Stomach (tissue), 9 donors: ENCODE measurements around the gene NSMCE1. TPM values are rescaled to one million over a fixed set of nuclear protein-coding genes. Genes with fewer than 3 reads are reported as not detected.

Source experiments
- DNase-seq, 2 donors: peaks; one replicate each; pipeline versions ENCODE4 v3.0.0 to v3.0.0-alpha.2; 2013 to 2019
- H3K27ac ChIP-seq, 5 donors: fragments of 200-600 bp in 4 of 5; sonication (generic) in 4 of 5; one replicate each; pipeline ENCODE4 v1.5.1; 2013 to 2019; ENCODE audit warnings: mild to moderate bottlenecking in 1 of 5, moderate library complexity in 1 of 5
- H3K27me3 ChIP-seq, 3 donors: fragments of 200-600 bp; sonication (generic); one replicate each; pipeline ENCODE4 v1.5.1; 2017 to 2019; ENCODE audit warnings: mixed run types in 1 of 3
- H3K36me3 ChIP-seq, 4 donors: fragments of 200-600 bp; sonication (generic); 1 replicate in 3 of 4; 2 replicates in 1 of 4; pipeline ENCODE4 v1.5.1; 2016 to 2019
- H3K4me1 ChIP-seq, 4 donors: fragments of 200-600 bp; sonication (generic); one replicate each; pipeline ENCODE4 v1.5.1; 2016 to 2019
- H3K4me3 ChIP-seq, 4 donors: fragments of 200-600 bp; sonication (generic) in 3 of 4; one replicate each; pipeline ENCODE4 v1.5.1; 2016 to 2019; ENCODE audit warnings: mild to moderate bottlenecking in 1 of 4
- H3K9me3 ChIP-seq, 4 donors: fragments of 200-600 bp; sonication (generic); one replicate each; pipeline ENCODE4 v1.5.1; 2016 to 2019
- EP300 ChIP-seq: sonication (generic); formaldehyde crosslinking; IDR thresholded peaks from one replicate; pipeline ENCODE4 v1.6.1; 2017; ENCODE audit warnings: antibody characterized with exemption
- POLR2A ChIP-seq, 4 donors: fragments of 450-650 bp; IDR thresholded peaks; one replicate each; pipeline ENCODE4 v1.6.1; 2016; ENCODE audit warnings: antibody characterized with exemption in 4 of 4, control low read depth in 2 of 4, mild to moderate bottlenecking in 1 of 4, moderate library complexity in 1 of 4
- POLR2AphosphoS5 ChIP-seq, 3 donors: sonication (generic); formaldehyde crosslinking; IDR thresholded peaks; one replicate each; pipeline ENCODE4 v1.6.1; 2016; ENCODE audit warnings: antibody characterized with exemption in 3 of 3
- WGBS, 5 donors: extraction: QIAGEN DNeasy Blood & Tissue Kit in 3 of 5; methylation state at CpG; one replicate each; pipeline versions ENCODE4 v1.1.5 to v1.1.7; 2013 to 2018; 5-methylcytosine and 5-hydroxymethylcytosine counted together
- intact Hi-C: fragments of 100-400 bp; cut with DNase I; formaldehyde crosslinking; loops from one replicate; pipeline ENCODE4 v1.15.1; 2023; ENCODE audit warnings: low total_unique reads
- polyA plus RNA-seq, 3 donors: library from polyadenylated mRNA; stranded (reverse); fragments of 200-250 nt; gene quantifications; one replicate each; pipeline ENCODE4 v1.2.3, GENCODE V29; 2013
- total RNA-seq, 5 donors: library from RNA; depleted of rRNA; stranded (reverse); fragments of >200 nt; gene quantifications; one replicate each; pipeline versions ENCODE4 v1.1.0 to v1.2.3, GENCODE V29; 2014 to 2016
- TF ChIP-seq, protein P1 (sequence below), 7 experiments: fragments of 450-650 bp in 4 of 7; fragments of 200-600 bp in 3 of 7; sonication (generic) in 3 of 7; IDR thresholded peaks; one replicate each; pipeline ENCODE4 v1.5.1; 2016 to 2019; ENCODE audit warnings: antibody characterized with exemption in 7 of 7, control low read depth in 2 of 7, mild to moderate bottlenecking in 1 of 7
- donor health status: healthy with polysubstance abuse.
- donor health status: Bipolar disorder and iron deficiency.
- donor health status: healthy.

Gene NSMCE1
- total and polyA plus RNA-seq, 8 donors, result 9.3 to 120 (median 46.2) TPM

GRCh38 chr16:27245276-27246172 lies 23.0 kb downstream of the NSMCE1 start:
- intact Hi-C loops, result no loop called here
- peaks cover 0 to 4% (median 0%) of the 10 kb centered on the region in 4 donors for H3K36me3 ChIP-seq
- no peaks in the 10 kb centered on the region for H3K9me3 ChIP-seq
- peaks cover 29 to 64% (median 54%) of the 10 kb centered on the region in 4 donors for H3K4me1 ChIP-seq
- H3K27me3 ChIP-seq, result no peaks in the 10 kb centered on the region
- 50 to 74% (median 61%) methylated on average over 15 to 19 of the region's 19 CpGs for WGBS, 5 donors
- peak overlapping the region; percentile 44 to 86 (median 84) for H3K27ac ChIP-seq
- peak; percentile 33 for TF ChIP-seq EP300
- peak; percentile 37 to 98 (median 83) for TF ChIP-seq POLR2AphosphoS5 (IDR thresholded peaks at IDR 0.05)
- TF ChIP-seq POLR2A (IDR thresholded peaks at IDR 0.05), result no peak
- no peak overlapping the region for H3K4me3 ChIP-seq
- DNase-seq, result peak in 1 of 2 donors; percentile 89

DNA sequence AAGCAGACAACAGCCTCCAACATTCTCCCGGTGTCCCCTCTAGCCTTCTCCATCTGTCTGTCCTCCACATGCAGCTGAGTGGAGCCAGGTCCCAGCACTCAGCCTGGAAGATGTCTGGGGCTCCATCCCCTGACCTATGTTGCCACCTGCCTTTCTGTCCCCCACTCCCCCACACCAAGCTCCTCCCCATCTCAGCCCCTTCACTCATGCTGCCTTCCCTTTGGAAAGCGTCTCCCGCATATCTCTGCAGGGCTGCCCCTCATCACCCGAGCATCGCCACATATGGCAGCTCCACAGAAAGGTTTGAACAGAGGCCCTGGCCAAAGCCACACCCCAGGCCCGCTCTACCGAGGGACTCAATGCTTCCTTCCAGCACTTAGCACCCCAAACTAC lies 24.2 kb downstream of the NSMCE1 start:
- TF ChIP-seq POLR2AphosphoS5 (IDR thresholded peaks at IDR 0.05) (no peak), POLR2A (IDR thresholded peaks at IDR 0.05) (no peak), EP300 (no peak)
- TF ChIP-seq, protein P1, sequence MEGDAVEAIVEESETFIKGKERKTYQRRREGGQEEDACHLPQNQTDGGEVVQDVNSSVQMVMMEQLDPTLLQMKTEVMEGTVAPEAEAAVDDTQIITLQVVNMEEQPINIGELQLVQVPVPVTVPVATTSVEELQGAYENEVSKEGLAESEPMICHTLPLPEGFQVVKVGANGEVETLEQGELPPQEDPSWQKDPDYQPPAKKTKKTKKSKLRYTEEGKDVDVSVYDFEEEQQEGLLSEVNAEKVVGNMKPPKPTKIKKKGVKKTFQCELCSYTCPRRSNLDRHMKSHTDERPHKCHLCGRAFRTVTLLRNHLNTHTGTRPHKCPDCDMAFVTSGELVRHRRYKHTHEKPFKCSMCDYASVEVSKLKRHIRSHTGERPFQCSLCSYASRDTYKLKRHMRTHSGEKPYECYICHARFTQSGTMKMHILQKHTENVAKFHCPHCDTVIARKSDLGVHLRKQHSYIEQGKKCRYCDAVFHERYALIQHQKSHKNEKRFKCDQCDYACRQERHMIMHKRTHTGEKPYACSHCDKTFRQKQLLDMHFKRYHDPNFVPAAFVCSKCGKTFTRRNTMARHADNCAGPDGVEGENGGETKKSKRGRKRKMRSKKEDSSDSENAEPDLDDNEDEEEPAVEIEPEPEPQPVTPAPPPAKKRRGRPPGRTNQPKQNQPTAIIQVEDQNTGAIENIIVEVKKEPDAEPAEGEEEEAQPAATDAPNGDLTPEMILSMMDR (IDR thresholded peaks at IDR 0.05), result no peak
- H3K27me3 ChIP-seq, result no peaks in the 10 kb centered on the region
- H3K4me3 ChIP-seq, result no peak overlapping the region
- H3K36me3 ChIP-seq, result peaks cover 0 to 4% (median 0%) of the 10 kb centered on the region in 4 donors
- intact Hi-C loops, result no loop called here
- H3K9me3 ChIP-seq, result no peaks in the 10 kb centered on the region
- no peak for DNase-seq
- peak overlapping the region; percentile 8 to 86 (median 84) for H3K27ac ChIP-seq
- peaks cover 29 to 66% (median 58%) of the 10 kb centered on the region in 4 donors for H3K4me1 ChIP-seq
- WGBS, 5 donors, result 87 to 95% (median 90%) methylated on average over 7 of the region's 7 CpGs

- 80 to 94% (median 92%) methylated on average over 11 of the region's 11 CpGs for WGBS, 5 donors
- no peak for DNase-seq
- TF ChIP-seq EP300 (no peak), POLR2A (IDR thresholded peaks at IDR 0.05) (no peak), POLR2AphosphoS5 (IDR thresholded peaks at IDR 0.05) (no peak)
- TF ChIP-seq, protein P1 (IDR thresholded peaks at IDR 0.05), result no peak
- Histone ChIP-seq H3K36me3 (peaks cover 0 to 4% (median 0%) of the 10 kb centered on the region in 4 donors), H3K4me1 (peaks cover 29 to 66% (median 58%) of the 10 kb centered on the region in 4 donors), H3K9me3 (no peaks in the 10 kb centered on the region), H3K4me3 (no peak overlapping the region), H3K27me3 (no peaks in the 10 kb centered on the region), H3K27ac (peak overlapping the region; percentile 6 to 86 (median 84))
- intact Hi-C loops, result no loop called here
Measured at GRCh38 chr16:27243725-27244362, 24.7 kb downstream of the NSMCE1 start.

DNA sequence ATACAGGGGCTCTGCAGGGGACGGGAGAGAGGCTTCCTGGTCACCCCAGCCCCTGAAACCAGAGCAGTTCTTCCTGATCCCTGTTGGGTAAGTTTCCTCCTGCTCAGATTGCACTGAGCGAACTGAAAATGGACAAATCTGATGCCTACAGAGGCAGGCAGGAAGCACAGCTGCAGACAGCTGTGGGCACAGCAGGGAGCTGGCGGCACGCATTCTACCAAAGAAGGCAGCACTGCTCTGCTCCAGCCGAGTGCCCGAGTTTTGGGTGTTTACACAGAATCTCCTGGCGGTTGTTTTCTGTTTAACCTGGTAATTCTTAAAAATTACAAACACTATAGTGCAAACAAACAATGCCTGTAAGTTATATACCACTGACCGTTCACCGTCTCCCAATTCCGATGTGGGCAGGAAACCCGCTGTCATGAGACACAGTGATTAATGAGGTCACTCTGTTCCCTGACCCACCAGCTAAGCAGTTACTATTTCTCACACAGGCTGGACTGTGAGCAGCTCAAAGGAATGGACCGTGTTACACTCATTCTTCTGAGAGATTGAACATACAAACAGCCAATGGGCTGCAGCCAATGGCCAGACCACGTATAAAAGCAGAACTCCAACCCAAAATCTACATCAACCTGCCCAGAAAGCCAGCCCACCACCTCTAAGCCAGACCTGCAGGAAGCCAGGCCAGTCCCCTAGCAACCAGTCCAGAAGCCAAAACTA lies 25.5 kb downstream of the NSMCE1 start:
- H3K9me3 ChIP-seq, result no peaks in the 10 kb centered on the region
- H3K4me1 ChIP-seq, result peaks cover 29 to 74% (median 62%) of the 10 kb centered on the region in 4 donors
- peak overlapping the region in 3 of 4 donors; percentile 1 to 22 (median 14) for H3K4me3 ChIP-seq
- TF ChIP-seq POLR2A (IDR thresholded peaks at IDR 0.05), result no peak
- TF ChIP-seq POLR2AphosphoS5 (IDR thresholded peaks at IDR 0.05), result peak; percentile 18 to 87 (median 82)
- TF ChIP-seq, protein P1 (IDR thresholded peaks at IDR 0.05), result no peak
- 24 to 44% (median 36%) methylated on average over 13 of the region's 13 CpGs for WGBS, 5 donors
- H3K27ac ChIP-seq, result peak overlapping the region; percentile 59 to 86 (median 84)
- intact Hi-C loops, result no loop called here
- peak in 1 of 2 donors; percentile 76 for DNase-seq
- peaks cover 0 to 4% (median 0%) of the 10 kb centered on the region in 4 donors for H3K36me3 ChIP-seq
- no peaks in the 10 kb centered on the region for H3K27me3 ChIP-seq
